ENCODE data around the gene LHFPL6.

LHFPL6 gene

DNA sequence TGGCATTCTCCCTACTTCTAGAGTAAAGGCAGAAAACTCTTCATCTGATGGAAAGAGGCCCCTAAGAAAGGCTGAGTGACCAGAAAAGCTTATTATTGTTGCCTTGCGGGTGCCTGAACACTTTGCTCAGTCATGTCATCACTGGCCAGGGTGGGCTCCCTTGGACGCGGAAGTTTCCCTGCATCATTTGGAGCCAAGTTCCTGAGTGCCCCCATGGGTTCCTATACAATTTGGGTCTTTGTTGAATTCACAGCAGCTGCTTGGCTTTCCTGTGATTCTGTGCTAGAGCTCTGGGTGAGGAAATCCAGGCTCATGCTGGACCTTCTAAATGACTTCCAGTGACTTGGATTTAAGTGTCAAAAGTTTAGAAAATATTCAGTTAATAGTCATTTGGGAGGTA lies 232.9 kb downstream of the LHFPL6 start:
- TF ChIP-seq, protein P1, sequence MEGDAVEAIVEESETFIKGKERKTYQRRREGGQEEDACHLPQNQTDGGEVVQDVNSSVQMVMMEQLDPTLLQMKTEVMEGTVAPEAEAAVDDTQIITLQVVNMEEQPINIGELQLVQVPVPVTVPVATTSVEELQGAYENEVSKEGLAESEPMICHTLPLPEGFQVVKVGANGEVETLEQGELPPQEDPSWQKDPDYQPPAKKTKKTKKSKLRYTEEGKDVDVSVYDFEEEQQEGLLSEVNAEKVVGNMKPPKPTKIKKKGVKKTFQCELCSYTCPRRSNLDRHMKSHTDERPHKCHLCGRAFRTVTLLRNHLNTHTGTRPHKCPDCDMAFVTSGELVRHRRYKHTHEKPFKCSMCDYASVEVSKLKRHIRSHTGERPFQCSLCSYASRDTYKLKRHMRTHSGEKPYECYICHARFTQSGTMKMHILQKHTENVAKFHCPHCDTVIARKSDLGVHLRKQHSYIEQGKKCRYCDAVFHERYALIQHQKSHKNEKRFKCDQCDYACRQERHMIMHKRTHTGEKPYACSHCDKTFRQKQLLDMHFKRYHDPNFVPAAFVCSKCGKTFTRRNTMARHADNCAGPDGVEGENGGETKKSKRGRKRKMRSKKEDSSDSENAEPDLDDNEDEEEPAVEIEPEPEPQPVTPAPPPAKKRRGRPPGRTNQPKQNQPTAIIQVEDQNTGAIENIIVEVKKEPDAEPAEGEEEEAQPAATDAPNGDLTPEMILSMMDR (IDR thresholded peaks at IDR 0.05), result no peak

DNA sequence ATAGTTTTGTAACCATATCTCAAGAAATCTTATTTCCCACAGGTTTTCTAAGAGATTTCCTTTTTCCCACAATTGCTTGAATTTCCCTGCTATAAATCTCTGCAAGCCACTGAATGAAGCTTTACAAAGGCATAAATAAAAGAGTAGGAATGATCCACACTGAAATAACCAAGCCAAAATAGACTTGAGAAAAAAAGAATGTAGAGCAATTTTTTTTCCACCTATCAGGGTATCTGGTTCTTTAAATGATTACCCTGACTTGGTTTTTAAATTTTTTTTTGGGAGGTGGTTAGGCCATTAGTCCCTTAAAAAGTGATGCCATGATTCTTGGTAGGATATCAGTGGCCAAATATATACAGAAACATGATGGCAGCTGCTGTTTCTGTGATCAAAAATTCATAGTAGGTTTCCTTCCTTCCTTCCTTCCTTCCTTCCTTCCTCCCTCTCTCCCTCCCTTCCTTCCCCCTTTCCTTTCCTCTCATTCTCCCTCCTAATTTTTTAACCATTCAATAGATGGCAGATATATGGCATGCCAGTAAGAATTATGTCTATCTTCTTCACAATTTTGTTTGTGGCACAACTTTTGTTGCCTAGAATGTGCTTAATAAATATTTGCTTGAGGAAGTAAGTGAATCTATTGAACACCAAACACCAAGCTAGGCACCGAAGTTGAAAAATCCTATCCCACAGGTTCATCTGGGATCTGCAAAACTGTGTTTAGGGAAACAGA lies 233.7 kb downstream of the LHFPL6 start:
- TF ChIP-seq, protein P1 (IDR thresholded peaks at IDR 0.05), result no peak

DNA sequence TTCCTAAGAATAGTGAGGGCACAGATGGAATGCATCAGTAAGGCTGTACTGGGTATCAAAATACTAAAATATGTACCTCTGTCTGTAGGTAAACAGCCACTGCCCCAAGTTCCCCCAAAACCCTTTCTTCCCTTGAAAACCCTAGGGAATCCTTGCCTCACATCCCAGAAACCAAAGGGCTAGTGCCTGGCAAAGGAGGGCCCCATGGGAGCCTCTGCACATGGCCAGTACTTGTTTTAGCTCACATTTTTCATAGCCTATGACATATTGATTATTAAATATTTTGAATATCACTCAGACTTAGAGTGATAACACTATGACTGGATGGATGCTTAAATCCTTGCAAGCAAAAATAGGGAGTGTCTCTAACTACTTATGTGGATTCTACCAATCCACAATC lies 237.1 kb downstream of the LHFPL6 start:
- TF ChIP-seq, protein P1 (IDR thresholded peaks at IDR 0.05), result no peak

DNA sequence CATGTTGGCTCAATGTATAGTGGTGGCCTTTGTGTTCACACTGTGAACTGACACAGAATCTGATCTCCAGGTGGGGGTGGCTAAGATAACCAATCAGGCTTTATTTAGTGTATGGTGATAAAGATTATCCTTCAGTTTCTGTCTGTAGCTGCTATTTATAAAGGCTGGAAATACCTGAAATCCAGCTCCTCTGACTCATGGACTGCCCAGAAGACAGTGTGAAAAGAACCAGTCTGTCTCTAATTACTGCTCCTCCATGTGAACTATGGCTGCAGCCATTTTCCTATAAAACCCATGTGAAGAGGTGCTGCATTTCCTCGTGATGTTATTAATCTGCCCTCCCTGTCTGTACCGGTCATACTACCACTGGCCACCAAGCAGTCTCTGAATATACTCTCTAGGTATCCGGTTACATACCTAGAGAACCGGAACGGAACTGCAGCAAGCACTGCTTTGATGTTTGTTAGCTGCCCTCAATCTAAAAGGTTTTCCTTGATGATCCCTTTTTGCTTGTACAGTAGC lies 238.0 kb downstream of the LHFPL6 start:
- TF ChIP-seq, protein P1 (IDR thresholded peaks at IDR 0.05), result no peak

DNA sequence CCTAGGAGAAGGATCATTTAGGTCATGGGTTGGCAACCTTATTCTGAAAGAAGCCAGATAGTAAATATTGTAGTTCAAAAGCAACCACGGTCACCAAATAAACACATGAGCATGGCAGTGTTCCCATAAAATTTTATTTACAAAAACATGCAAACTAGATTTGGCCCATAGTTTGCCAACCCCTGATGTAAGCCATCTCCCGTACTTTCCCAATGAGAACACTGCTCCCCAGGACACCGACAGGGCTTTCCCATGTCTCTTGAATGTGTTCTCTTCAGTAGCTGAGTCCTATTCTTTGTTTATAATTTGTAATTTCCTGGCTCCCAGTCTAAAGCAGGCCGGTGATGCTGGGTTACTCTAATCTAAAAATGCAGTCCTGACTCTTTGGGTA lies 239.6 kb downstream of the LHFPL6 start:
- TF ChIP-seq, protein P1 (IDR thresholded peaks at IDR 0.05), result no peak

DNA sequence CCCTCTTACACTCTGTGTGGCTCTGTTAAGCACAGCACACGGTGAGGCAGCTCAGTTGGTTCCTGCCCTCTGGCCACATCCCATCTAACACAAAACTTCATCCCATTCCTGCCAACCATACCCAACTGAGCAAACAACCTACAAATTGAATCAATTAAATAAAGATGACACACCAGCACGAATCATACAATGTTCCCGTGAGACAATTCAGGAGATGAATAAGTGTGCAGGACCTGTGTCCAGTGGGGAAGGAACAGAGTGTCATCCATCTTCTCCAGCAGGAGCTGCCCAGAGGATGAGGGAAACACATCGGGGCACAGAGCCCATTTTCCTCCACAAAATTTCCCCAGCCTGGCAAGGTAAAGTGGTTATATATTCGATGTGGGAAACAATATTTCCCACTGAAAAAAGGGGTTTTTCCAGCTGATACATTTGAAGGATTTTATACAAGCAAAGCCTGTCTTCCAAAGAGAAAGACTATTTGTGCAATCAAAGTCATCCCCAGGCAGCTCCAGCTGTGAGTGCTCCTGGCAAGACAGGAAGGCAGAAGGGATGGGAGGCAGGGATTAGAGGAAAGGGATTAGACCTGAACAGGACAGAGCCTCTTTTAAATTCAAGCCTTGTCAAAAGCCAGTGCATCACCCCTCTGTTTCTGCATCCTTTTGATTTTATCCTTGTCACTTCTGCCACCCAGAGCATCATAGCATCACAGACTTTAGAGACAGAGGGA lies 240.2 kb downstream of the LHFPL6 start:
- TF ChIP-seq, protein P1 (IDR thresholded peaks at IDR 0.05), result no peak

DNA sequence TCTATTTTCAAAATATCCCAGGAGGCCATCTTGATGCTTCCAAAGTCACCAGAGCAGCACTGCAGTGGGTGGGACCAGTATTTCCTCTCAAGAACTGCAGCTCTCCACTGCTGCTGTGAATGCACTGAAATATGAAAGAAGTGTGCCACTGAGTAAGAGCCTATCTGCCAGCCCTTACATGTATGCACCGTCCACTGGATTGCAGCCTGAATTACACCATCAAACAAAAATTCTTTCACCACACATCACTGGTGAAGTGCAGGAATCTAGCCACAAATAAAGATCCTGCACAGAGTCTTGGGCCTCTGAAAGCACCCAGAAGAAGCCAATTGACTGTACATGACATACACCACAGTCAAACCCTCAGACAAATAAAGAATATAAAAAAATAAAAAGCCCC lies 249.0 kb downstream of the LHFPL6 start:
- TF ChIP-seq, protein P1 (IDR thresholded peaks at IDR 0.05), result no peak
